ENCODE data around the gene CABLES2.
A peak's percentile ranks its signal among the peaks of the same experiment; 100 is the strongest.

Gene CABLES2

DNA sequence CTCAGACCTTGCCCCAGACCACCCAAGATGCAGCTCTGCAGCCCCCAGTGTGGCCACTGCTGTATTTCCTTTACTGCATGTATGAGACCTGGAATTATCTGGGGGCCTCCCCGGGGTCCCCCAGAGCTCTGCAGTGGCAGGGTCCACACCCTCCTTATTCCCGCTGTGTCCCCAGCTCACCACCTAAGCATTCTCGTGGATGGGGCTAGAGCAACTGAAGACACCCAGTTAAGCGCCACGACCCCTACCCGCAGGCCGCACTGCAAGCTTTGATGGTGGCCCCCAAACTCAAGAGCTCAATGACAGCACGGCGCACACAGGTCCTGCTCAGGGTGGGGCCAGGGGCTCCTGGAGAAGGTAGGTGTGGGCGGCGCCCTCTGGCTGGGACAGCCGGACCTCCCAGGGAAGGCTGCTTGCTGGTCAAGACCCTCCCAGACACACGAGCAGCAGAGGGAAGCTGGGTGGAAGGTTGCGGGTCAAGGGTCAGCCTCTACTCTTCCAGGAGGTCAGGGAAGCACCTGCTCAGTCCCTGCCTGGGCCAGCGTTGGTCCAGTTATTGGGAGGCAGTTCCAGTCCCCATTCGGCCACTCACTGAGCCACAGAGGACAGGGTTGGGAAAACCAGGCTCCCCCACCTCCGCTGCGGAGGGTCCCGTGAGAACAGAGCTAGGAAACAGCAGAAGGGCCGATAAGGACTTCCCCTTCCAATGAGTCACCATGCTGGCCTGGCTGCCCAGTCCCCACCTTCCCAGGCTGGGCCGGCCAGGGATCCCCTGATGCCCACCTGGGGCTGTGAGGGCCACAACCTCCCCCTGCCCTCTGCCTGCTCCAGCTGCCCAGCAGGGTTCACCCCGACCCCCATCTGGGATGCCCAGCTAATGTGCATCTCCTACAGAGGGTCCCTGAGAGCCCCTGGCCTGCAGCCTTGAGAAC lies 42.9 kb downstream of the CABLES2 start:
- H3K9me3 ChIP-seq (ENCODE audit: control insufficient read depth, low read length) = no peaks in the 10 kb centered on the region
- H3K4me3 ChIP-seq (ENCODE audit: low read length) = no peak overlapping the region
- no peaks in the 10 kb centered on the region for H3K36me3 ChIP-seq (ENCODE audit: control insufficient read depth, insufficient read depth, low read length, severe bottlenecking)
- H3K27me3 ChIP-seq (replicated peaks; ENCODE audit: control insufficient read depth, insufficient read depth, low read length) = no peaks in the 10 kb centered on the region
- no peak for DNase-seq (ENCODE audit: low read depth)
- peaks cover 21% of the 10 kb centered on the region for H3K4me1 ChIP-seq (ENCODE audit: control insufficient read depth, insufficient read depth, low read length)
- H3K9ac ChIP-seq (ENCODE audit: low read length) = no peak overlapping the region

DNA sequence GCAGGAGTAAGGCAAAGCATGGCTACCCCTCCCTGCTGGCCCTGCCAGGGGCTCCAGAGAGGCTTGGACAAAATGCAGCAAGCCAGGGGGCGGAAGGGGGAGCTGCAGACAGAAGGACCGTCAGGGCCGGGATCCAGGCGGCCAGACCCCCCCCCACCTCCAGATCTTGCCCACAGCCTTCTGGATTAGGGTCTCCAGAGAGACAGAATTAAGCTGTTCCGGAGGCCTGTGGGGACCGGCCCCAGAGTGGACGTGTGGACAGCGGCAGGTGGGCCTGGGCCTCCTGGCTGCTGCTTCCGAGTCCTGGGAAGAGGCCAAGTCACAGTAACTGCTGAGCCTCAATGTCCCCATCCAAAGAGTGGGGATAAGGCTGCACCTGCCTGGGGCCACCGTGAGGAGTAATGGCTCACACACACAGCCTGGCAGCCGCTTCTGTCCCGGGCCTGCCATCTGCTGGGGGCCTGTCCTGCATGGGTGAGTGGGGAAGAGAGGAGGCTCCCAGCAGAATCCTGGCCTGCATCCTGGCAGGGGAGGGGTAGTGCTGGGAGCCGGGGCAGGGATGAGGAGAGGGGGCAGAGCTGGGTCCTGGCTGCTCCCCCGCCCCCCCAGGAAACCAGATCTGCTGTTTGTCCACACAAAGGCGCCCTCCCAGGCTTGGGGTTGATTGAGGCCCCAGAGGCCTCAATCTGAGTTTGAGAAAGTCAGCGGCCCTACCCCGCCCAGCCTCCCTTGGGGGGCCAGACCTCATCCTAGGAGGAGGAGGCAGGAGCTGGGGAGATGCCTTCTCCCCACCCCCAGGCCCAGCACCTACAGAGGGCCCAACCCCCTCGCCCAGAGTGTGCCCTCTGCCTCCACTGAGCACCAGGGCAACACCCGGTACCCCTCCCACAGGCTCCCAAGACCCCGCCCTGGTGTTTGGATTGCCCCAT lies 43.8 kb downstream of the CABLES2 start:
- no peaks in the 10 kb centered on the region for H3K9me3 ChIP-seq (ENCODE audit: control insufficient read depth, low read length)
- H3K36me3 ChIP-seq (ENCODE audit: control insufficient read depth, insufficient read depth, low read length, severe bottlenecking) = no peaks in the 10 kb centered on the region
- no peak overlapping the region for H3K9ac ChIP-seq (ENCODE audit: low read length)
- DNase-seq (ENCODE audit: low read depth) = no peak
- no peaks in the 10 kb centered on the region for H3K27me3 ChIP-seq (replicated peaks; ENCODE audit: control insufficient read depth, insufficient read depth, low read length)
- peaks cover 21% of the 10 kb centered on the region for H3K4me1 ChIP-seq (ENCODE audit: control insufficient read depth, insufficient read depth, low read length)
- no peak overlapping the region for H3K4me3 ChIP-seq (ENCODE audit: low read length)

DNA sequence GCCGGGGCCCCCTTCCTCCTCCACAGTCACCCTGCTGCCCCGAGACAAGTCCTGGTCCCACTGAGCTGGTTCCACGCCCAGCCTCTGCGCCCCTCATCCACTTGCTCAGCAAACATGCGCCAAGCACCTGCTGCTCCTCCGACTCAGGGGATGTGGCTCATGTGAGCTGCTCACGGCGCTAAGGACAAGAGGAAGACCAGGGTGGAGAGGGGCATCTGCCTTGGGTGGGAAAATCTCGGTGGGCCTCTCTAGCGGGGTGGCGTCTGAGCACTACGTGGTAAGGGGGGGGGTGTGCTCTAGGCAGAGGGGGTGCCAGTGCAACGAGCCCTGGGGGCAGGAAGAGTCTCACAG lies 44.5 kb downstream of the CABLES2 start:
- Histone ChIP-seq H3K27me3 (replicated peaks; ENCODE audit: control insufficient read depth, insufficient read depth, low read length) (no peaks in the 10 kb centered on the region), H3K36me3 (ENCODE audit: control insufficient read depth, insufficient read depth, low read length, severe bottlenecking) (no peaks in the 10 kb centered on the region), H3K4me3 (ENCODE audit: low read length) (no peak overlapping the region), H3K4me1 (ENCODE audit: control insufficient read depth, insufficient read depth, low read length) (peaks cover 21% of the 10 kb centered on the region), H3K9ac (ENCODE audit: low read length) (no peak overlapping the region), H3K9me3 (ENCODE audit: control insufficient read depth, low read length) (no peaks in the 10 kb centered on the region)
- DNase-seq (ENCODE audit: low read depth) = no peak

DNA sequence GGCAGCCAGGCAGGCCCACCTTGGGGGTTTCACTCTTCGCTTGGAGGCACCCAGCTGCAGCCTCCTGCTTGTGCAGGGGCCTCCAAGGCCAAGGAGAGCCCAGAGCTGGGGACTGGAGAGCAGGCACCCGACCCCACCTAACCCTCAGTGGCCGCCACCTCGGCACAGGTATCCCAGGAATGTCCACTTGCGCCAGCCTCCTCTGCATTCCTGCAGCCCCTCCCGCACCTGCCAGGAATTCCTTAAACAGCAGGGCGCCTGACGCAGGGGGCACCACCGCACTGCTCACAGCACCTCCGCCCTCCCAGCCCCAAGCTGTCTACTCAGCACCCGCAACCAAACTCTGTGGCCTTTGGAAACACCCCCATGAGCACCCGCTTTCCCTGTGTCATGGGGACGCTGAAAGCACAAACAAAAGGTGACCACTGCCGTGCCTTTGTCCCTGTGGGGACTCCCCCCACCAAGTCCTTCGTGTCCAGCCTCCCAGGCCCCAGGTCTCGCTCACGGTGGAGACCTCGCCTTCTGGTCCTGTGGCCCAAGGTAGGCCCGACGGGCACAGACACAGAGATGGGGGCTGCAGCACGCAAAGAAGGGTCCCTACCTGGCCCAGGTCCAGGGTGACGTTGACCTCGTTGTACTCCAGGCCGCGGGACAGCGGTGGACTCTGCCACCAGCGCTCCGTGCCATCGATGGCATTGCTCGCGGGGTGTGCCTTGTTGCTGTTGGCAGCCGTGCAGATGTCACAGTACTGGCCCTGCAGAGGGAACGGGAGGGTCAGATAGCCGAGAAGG lies 45.1 kb downstream of the CABLES2 start:
- Histone ChIP-seq H3K9me3 (ENCODE audit: control insufficient read depth, low read length) (no peaks in the 10 kb centered on the region), H3K9ac (ENCODE audit: low read length) (no peak overlapping the region), H3K36me3 (ENCODE audit: control insufficient read depth, insufficient read depth, low read length, severe bottlenecking) (no peaks in the 10 kb centered on the region), H3K27me3 (replicated peaks; ENCODE audit: control insufficient read depth, insufficient read depth, low read length) (no peaks in the 10 kb centered on the region), H3K4me1 (ENCODE audit: control insufficient read depth, insufficient read depth, low read length) (peaks cover 25% of the 10 kb centered on the region), H3K4me3 (ENCODE audit: low read length) (no peak overlapping the region)
- no peak for DNase-seq (ENCODE audit: low read depth)

- no peaks in the 10 kb centered on the region for H3K36me3 ChIP-seq (ENCODE audit: control insufficient read depth, insufficient read depth, low read length, severe bottlenecking)
- no peak overlapping the region for H3K4me3 ChIP-seq (ENCODE audit: low read length)
- no peak for DNase-seq (ENCODE audit: low read depth)
- no peaks in the 10 kb centered on the region for H3K9me3 ChIP-seq (ENCODE audit: control insufficient read depth, low read length)
- no peak overlapping the region for H3K9ac ChIP-seq (ENCODE audit: low read length)
- peaks cover 32% of the 10 kb centered on the region for H3K4me1 ChIP-seq (ENCODE audit: control insufficient read depth, insufficient read depth, low read length)
- no peaks in the 10 kb centered on the region for H3K27me3 ChIP-seq (replicated peaks; ENCODE audit: control insufficient read depth, insufficient read depth, low read length)
These were observed 46.0 kb downstream of the CABLES2 start for GRCh38 chr20:62360854-62361798.

GRCh38 chr20:62359491-62360121 lies 47.5 kb downstream of the CABLES2 start:
- Histone ChIP-seq H3K4me3 (ENCODE audit: low read length) (no peak overlapping the region), H3K27me3 (replicated peaks; ENCODE audit: control insufficient read depth, insufficient read depth, low read length) (no peaks in the 10 kb centered on the region), H3K4me1 (ENCODE audit: control insufficient read depth, insufficient read depth, low read length) (peaks cover 45% of the 10 kb centered on the region), H3K9ac (ENCODE audit: low read length) (no peak overlapping the region), H3K36me3 (ENCODE audit: control insufficient read depth, insufficient read depth, low read length, severe bottlenecking) (no peaks in the 10 kb centered on the region), H3K9me3 (ENCODE audit: control insufficient read depth, low read length) (no peaks in the 10 kb centered on the region)
- DNase-seq (ENCODE audit: low read depth) = no peak

- peaks cover 45% of the 10 kb centered on the region for H3K4me1 ChIP-seq (ENCODE audit: control insufficient read depth, insufficient read depth, low read length)
- no peak for DNase-seq (ENCODE audit: low read depth)
These were observed 48.0 kb downstream of the CABLES2 start for GRCh38 chr20:62359043-62359490.

DNA sequence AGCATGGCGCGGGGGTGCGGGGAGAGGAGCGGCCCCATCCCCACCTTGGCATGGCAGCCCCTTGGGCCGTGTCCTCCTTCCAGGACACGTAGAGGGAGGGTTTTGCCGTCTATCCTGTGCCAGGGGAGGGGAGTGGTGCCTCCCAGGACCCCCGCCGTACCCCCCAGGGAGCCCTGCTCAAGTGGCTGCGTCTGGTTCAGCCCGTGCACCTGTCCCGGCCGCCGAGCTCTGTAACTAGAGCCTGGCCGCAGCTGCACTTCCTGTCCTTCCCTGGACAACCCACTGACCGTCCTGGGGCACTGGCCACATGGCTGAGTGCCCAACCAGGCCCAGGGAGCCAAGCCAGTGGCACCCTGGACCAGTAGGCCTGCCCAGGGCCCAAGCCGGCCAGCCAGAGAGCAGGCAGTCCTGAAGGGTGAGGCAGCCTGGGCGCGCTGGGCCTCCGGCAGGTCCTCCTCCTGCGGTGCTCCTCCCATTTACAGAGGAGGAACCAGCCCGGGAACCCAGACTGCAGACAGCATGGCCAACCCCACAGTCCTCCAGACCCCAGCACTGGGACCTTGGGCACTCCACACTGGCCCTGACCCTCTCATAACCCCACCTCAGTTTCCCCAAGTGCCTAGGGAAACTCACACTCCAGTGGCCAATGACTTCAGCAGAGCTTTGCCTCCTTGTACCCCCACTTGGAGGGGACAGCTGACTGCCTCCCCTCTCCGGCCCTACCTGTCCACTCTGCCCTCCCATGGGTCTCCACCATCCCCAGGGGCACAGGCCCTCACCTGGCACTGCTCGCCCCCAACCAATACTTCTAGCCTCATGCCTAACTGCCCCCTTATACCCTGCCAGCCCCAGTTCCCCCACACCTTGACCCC lies 48.7 kb downstream of the CABLES2 start:
- Histone ChIP-seq H3K36me3 (ENCODE audit: control insufficient read depth, insufficient read depth, low read length, severe bottlenecking) (no peaks in the 10 kb centered on the region), H3K4me3 (ENCODE audit: low read length) (no peak overlapping the region), H3K9me3 (ENCODE audit: control insufficient read depth, low read length) (no peaks in the 10 kb centered on the region), H3K27me3 (replicated peaks; ENCODE audit: control insufficient read depth, insufficient read depth, low read length) (no peaks in the 10 kb centered on the region), H3K4me1 (ENCODE audit: control insufficient read depth, insufficient read depth, low read length) (peaks cover 45% of the 10 kb centered on the region), H3K9ac (ENCODE audit: low read length) (no peak overlapping the region)
- DNase-seq (ENCODE audit: low read depth) = no peak

More at GRCh38 chr20:62359043-62359490, 48.0 kb downstream of the CABLES2 start:
- Histone ChIP-seq H3K27me3 (replicated peaks; ENCODE audit: control insufficient read depth, insufficient read depth, low read length) (no peaks in the 10 kb centered on the region), H3K4me3 (ENCODE audit: low read length) (no peak overlapping the region), H3K36me3 (ENCODE audit: control insufficient read depth, insufficient read depth, low read length, severe bottlenecking) (no peaks in the 10 kb centered on the region), H3K9ac (ENCODE audit: low read length) (no peak overlapping the region), H3K9me3 (ENCODE audit: control insufficient read depth, low read length) (no peaks in the 10 kb centered on the region)

DNA sequence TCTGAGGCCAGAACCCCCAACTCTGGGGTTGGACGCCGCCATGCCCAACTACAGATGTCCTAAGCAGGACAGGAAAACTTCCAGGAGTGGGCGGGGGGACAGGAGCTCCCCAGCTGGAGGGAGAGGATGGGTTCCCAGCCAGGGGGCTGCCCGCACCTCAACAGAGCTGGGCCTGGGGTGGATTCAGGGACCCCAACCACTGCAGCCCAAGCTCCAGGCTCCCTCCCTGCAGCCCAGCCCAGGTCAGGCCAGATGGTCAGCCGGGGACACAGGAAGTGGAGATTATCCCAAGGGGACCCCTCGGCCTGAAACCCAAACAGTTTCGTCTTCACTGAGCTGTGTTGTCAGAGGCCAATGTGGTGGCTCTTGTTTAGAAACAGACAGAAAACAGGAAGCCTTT lies 49.4 kb downstream of the CABLES2 start:
- Histone ChIP-seq H3K9me3 (ENCODE audit: control insufficient read depth, low read length) (no peaks in the 10 kb centered on the region), H3K27me3 (replicated peaks; ENCODE audit: control insufficient read depth, insufficient read depth, low read length) (no peaks in the 10 kb centered on the region), H3K4me3 (ENCODE audit: low read length) (peak overlapping the region; percentile 50), H3K36me3 (ENCODE audit: control insufficient read depth, insufficient read depth, low read length, severe bottlenecking) (no peaks in the 10 kb centered on the region), H3K9ac (ENCODE audit: low read length) (peak overlapping the region; percentile 38), H3K4me1 (ENCODE audit: control insufficient read depth, insufficient read depth, low read length) (peaks cover 45% of the 10 kb centered on the region)
- DNase-seq (ENCODE audit: low read depth) = no peak
